ENCODE measurements around the gene FOXO3. TPM values are rescaled to one million over a fixed set of nuclear protein-coding genes. Genes with fewer than 3 reads are reported as not detected.

The FOXO3 gene
- total and polyA plus RNA-seq, 2 experiments from 2014 or later: 19.7 to 36.6 TPM

DNA sequence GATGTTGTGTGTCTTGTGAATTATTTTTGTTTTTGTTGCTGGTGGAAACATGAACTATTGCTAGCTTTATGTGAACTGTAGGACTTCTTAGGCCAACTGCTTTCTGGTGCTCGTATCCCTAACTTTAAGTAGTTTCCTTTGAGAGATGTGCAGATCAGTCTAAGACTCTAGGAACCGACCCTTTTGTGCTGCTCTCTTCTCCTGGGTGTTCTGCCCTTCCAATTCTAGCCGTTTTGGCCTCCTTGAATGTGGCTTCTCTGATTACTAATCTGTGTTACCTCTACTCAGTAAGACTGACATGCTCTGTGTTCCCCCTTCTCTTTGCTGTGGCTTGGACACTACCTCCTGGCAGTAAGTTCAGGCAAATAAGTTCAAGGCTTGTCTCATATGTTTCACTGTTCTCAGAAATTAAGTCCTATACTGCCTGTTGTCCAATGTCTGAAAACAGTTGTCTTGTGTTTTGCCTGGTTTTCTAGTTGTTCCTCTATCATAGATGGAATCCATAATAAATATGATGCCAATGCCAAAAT, 58.0 kb downstream of the FOXO3 start:
- Histone ChIP-seq H3K4me3 (no peak overlapping the region), H3K27me3 (replicated peaks; ENCODE audit: insufficient read depth) (no peaks in the 10 kb centered on the region), H3K9me3 (ENCODE audit: low read depth) (no peaks in the 10 kb centered on the region), H3K9me2 (ENCODE audit: insufficient read depth) (no peaks in the 10 kb centered on the region), H3K36me3 (ENCODE audit: low read depth) (no peaks in the 10 kb centered on the region), H3K27ac (no peak overlapping the region), H2AFZ (no peak overlapping the region), H4K20me1 (ENCODE audit: insufficient read depth) (peaks cover 22% of the 10 kb centered on the region; the same call in 1 of the 2 replicates), H3K4me1 (ENCODE audit: insufficient read depth) (peaks cover 60% of the 10 kb centered on the region), H3K9ac (no peak overlapping the region), H3F3A (ENCODE audit: insufficient read depth) (peaks cover 32% of the 10 kb centered on the region), H3K79me2 (ENCODE audit: insufficient read depth) (peaks cover 92% of the 10 kb centered on the region), H3K4me2 (ENCODE audit: unreplicated experiment) (no peak overlapping the region)
- in situ Hi-C loops (cut with MboI): no loop called here
- 97 to 100% methylated on average over 3 of the region's 3 CpGs for WGBS, 2 experiments (ENCODE audit: low coverage in 1 of 2, low lambda C conversion rate in 2 of 2, missing lambda C conversion rate in 2 of 2)
- no peak for DNase-seq
- TF ChIP-seq EZH2phosphoT487 (IDR thresholded peaks at IDR 0.05; ENCODE audit: insufficient read depth, low read depth) (no peak), EZH2 (IDR thresholded peaks at IDR 0.05; ENCODE audit: insufficient read depth, poor library complexity, severe bottlenecking) (no peak)

DNA sequence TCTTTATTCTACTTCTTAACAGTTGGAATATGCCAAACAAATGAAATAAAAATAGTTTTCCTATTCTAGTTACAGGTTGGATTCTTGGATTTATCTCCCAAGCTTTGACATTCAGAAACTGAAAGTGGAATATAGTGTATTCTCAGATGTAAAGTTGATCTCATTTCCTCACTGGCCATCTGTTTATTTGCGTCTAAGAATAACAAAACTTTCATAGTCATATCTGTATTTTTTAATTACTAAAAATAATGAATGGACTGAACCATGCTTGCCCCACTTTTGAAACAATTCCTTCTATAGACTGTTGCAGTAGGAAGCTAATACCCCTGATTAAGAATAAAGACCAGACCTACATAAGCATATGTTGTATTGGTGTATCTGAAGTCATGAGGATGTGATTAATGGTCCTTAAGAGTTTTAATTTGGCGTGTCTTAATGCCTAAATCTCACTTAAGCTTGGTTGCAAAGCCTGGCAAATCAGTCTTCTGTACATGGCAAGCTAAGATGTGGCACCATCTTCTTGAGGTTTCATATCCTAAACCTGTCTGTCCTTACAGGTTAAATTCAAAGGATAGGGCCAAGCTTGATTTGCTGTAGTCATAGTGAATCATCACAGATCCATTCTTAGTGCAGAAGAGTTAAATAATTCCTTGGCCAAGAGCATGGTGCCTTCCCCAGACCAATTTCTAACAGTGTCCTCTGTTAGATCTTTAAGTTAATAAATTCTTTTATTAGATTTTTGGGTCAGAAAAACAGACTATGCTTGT, 58.9 kb downstream of the FOXO3 start:
- H3K9me2 ChIP-seq (ENCODE audit: insufficient read depth): no peaks in the 10 kb centered on the region
- H3K9me3 ChIP-seq (ENCODE audit: low read depth): no peaks in the 10 kb centered on the region
- no peak overlapping the region for H3K4me3 ChIP-seq
- peak; percentile 25 for DNase-seq
- H3K27me3 ChIP-seq (replicated peaks; ENCODE audit: insufficient read depth): no peaks in the 10 kb centered on the region
- no peak overlapping the region for H3K27ac ChIP-seq
- no peak for TF ChIP-seq EZH2 (IDR thresholded peaks at IDR 0.05; ENCODE audit: insufficient read depth, poor library complexity, severe bottlenecking)
- no peak for TF ChIP-seq EZH2phosphoT487 (IDR thresholded peaks at IDR 0.05; ENCODE audit: insufficient read depth, low read depth)
- no peak overlapping the region for H3K9ac ChIP-seq
- in situ Hi-C loops (cut with MboI): no loop called here
- H3K79me2 ChIP-seq (ENCODE audit: insufficient read depth): peaks cover 92% of the 10 kb centered on the region
- H2AFZ ChIP-seq: no peak overlapping the region
- WGBS, 2 experiments (ENCODE audit: low coverage in 1 of 2, low lambda C conversion rate in 2 of 2, missing lambda C conversion rate in 2 of 2): 96 to 98% methylated on average over 2 of the region's 2 CpGs
- H3K36me3 ChIP-seq (ENCODE audit: low read depth): no peaks in the 10 kb centered on the region
- peaks cover 20% of the 10 kb centered on the region; the same call in 1 of the 2 replicates for H4K20me1 ChIP-seq (ENCODE audit: insufficient read depth)
- peaks cover 35% of the 10 kb centered on the region for H3F3A ChIP-seq (ENCODE audit: insufficient read depth)
- H3K4me1 ChIP-seq (ENCODE audit: insufficient read depth): peaks cover 64% of the 10 kb centered on the region
- H3K4me2 ChIP-seq (ENCODE audit: unreplicated experiment): no peak overlapping the region

DNA sequence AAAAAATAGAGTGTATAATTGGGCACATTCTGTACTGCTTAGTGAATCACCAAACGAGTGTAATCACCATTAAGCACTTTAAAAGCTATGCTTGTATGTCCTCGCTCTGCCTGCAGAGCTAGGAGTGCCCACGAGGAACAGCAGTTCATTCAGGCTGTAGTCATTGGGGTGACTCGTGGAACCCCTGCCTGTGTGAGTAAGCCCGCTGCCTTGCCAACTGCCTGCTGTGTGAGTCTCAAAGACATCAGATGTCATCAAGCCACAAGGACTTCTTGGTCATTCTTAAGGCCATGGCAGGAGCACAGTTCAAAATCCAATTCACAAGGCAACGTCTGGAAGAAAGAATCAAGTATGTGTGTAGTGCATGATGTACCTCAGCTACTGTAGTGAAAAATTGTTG, 60.4 kb downstream of the FOXO3 start:
- H3K36me3 ChIP-seq (ENCODE audit: low read depth): no peaks in the 10 kb centered on the region
- peaks cover 63% of the 10 kb centered on the region for H3K4me1 ChIP-seq (ENCODE audit: insufficient read depth)
- H3K4me2 ChIP-seq (ENCODE audit: unreplicated experiment): peak overlapping the region; percentile 30

DNA sequence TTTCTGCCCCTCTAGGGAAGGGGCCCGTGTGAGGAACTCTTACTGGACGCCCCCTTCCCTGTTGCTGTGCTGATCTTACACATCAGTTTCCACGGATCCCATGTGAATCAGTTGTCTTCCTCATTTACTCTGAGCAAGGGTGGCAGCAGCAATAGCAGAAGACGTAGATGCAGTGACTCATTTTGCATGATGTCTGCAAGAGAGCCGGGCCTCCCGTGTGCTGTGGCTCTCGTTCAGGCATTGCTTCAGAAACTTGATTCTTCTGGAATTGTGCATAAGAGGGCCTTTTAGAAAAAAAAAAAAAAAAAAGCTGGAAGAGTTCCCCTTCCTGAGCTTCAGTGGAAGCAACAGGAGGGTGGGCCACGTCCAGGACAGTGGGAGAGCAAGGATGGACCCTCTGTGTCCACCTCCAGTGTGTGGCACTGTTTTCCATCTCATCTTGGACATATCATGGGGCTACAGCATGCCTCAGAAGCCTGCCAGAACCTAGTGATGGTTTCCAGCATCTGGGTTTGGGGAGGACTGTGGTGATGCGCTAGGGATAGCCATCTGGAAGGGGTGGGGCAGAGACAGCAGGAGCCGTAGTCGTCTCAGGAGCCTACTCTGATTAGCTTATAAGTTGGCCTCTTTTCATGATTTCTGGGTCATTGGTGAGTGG, 62.1 kb downstream of the FOXO3 start:
- peak overlapping the region; percentile 47 for H3K4me3 ChIP-seq
- WGBS, 2 experiments (ENCODE audit: low coverage in 1 of 2, low lambda C conversion rate in 2 of 2, missing lambda C conversion rate in 2 of 2): 0 to 2% methylated on average over 11 of the region's 11 CpGs
- TF ChIP-seq EZH2 (IDR thresholded peaks at IDR 0.05; ENCODE audit: insufficient read depth, poor library complexity, severe bottlenecking) (no peak), EZH2phosphoT487 (IDR thresholded peaks at IDR 0.05; ENCODE audit: insufficient read depth, low read depth) (no peak)

More for the DNA sequence above, 60.4 kb downstream of the FOXO3 start:
- in situ Hi-C loops (cut with MboI): no loop called here
- H2AFZ ChIP-seq: no peak overlapping the region
- peaks cover 92% of the 10 kb centered on the region for H3K79me2 ChIP-seq (ENCODE audit: insufficient read depth)
- WGBS, 2 experiments (ENCODE audit: low coverage in 1 of 2, low lambda C conversion rate in 2 of 2, missing lambda C conversion rate in 2 of 2): 2 to 7% methylated on average over 6 of the region's 6 CpGs
- H3K27ac ChIP-seq: peak overlapping the region; percentile 95
- H3K9ac ChIP-seq: peak overlapping the region; percentile 78
- H3K4me3 ChIP-seq: no peak overlapping the region
- no peaks in the 10 kb centered on the region for H3K9me3 ChIP-seq (ENCODE audit: low read depth)
- TF ChIP-seq EZH2phosphoT487 (IDR thresholded peaks at IDR 0.05; ENCODE audit: insufficient read depth, low read depth) (no peak), EZH2 (IDR thresholded peaks at IDR 0.05; ENCODE audit: insufficient read depth, poor library complexity, severe bottlenecking) (no peak)
- H4K20me1 ChIP-seq (ENCODE audit: insufficient read depth): peaks cover 12% of the 10 kb centered on the region; the same call in 1 of the 2 replicates
- H3K9me2 ChIP-seq (ENCODE audit: insufficient read depth): no peaks in the 10 kb centered on the region
- DNase-seq: peak; percentile 97
- no peaks in the 10 kb centered on the region for H3K27me3 ChIP-seq (replicated peaks; ENCODE audit: insufficient read depth)
- H3F3A ChIP-seq (ENCODE audit: insufficient read depth): peaks cover 50% of the 10 kb centered on the region

More for the DNA sequence above, 62.1 kb downstream of the FOXO3 start:
- H3F3A ChIP-seq (ENCODE audit: insufficient read depth): peaks cover 51% of the 10 kb centered on the region
- in situ Hi-C loops (cut with MboI): no loop called here
- H3K36me3 ChIP-seq (ENCODE audit: low read depth): no peaks in the 10 kb centered on the region
- peaks cover 53% of the 10 kb centered on the region for H3K4me1 ChIP-seq (ENCODE audit: insufficient read depth)
- H3K9me2 ChIP-seq (ENCODE audit: insufficient read depth): no peaks in the 10 kb centered on the region
- H4K20me1 ChIP-seq (ENCODE audit: insufficient read depth): peaks cover 17% of the 10 kb centered on the region; the same call in 1 of the 2 replicates
- no peaks in the 10 kb centered on the region for H3K27me3 ChIP-seq (replicated peaks; ENCODE audit: insufficient read depth)
- peak; percentile 98 for DNase-seq
- H3K9ac ChIP-seq: peak overlapping the region; percentile 78
- peaks cover 92% of the 10 kb centered on the region for H3K79me2 ChIP-seq (ENCODE audit: insufficient read depth)
- no peak overlapping the region for H2AFZ ChIP-seq
- H3K9me3 ChIP-seq (ENCODE audit: low read depth): no peaks in the 10 kb centered on the region
- peak overlapping the region; percentile 95 for H3K27ac ChIP-seq
- H3K4me2 ChIP-seq (ENCODE audit: unreplicated experiment): peak overlapping the region; percentile 64

Measured in GM23248 (cell line).